Measurements from ENCODE around the gene ODAD3. TPM values are rescaled to one million over a fixed set of nuclear protein-coding genes. Genes with fewer than 3 reads are reported as not detected.

Gene ODAD3
- total and polyA plus RNA-seq, 2 of the 13 experiments (the other 11 are each of a cell fraction or from before 2014, with no cell fraction given): 0.04 to 0.08 TPM

- TF ChIP-seq ZNF251 (CRISPR knock-in tag; IDR thresholded peaks at IDR 0.05) (no peak), ERF (CRISPR knock-in tag; IDR thresholded peaks at IDR 0.05) (no peak), RCOR2 (CRISPR knock-in tag; IDR thresholded peaks at IDR 0.05) (peak; percentile 77), ADNP (CRISPR knock-in tag; IDR thresholded peaks at IDR 0.05) (peak; percentile 63; the same call in 1 of the 2 replicates), ZNF646 (CRISPR knock-in tag; IDR thresholded peaks at IDR 0.05) (0 out of 2 replicates have a peak, but pooled peaks have one; percentile 18), MAZ (IDR thresholded peaks at IDR 0.05; ENCODE audit: borderline replicate concordance, low read depth, low read length) (no peak), MAZ (CRISPR knock-in tag; IDR thresholded peaks at IDR 0.05; ENCODE audit: low read depth) (no peak), ZMYM3 (CRISPR knock-in tag; IDR thresholded peaks at IDR 0.05) (peak; percentile 98), ATF7 (IDR thresholded peaks at IDR 0.05) (0 out of 2 replicates have a peak, but pooled peaks have one; percentile 18), ATF7 (CRISPR knock-in tag; IDR thresholded peaks at IDR 0.05) (no peak), SOX5 (CRISPR knock-in tag; IDR thresholded peaks at IDR 0.05; ENCODE audit: borderline replicate concordance) (no peak), KDM1A (CRISPR knock-in tag; IDR thresholded peaks at IDR 0.05) (peak; percentile 97), ZFP1 (CRISPR knock-in tag; IDR thresholded peaks at IDR 0.05) (no peak), SRSF9 (IDR thresholded peaks at IDR 0.05; ENCODE audit: borderline replicate concordance, insufficient read depth, low read depth, low read length, poor library complexity, severe bottlenecking) (no peak), RARG (CRISPR knock-in tag; IDR thresholded peaks at IDR 0.05; ENCODE audit: low read depth) (0 out of 2 replicates have a peak, but pooled peaks have one; percentile 23), ZNF629 (CRISPR knock-in tag; conservative IDR thresholded peaks at IDR 0.05) (peak; percentile 99), NR2F6 (IDR thresholded peaks at IDR 0.05) (no peak), NR2F6 (CRISPR knock-in tag; IDR thresholded peaks at IDR 0.05) (0 out of 2 replicates have a peak, but pooled peaks have one; percentile 1), MTERF4 (CRISPR knock-in tag; IDR thresholded peaks at IDR 0.05) (0 out of 2 replicates have a peak, but pooled peaks have one; percentile 7), GMEB2 (CRISPR knock-in tag; IDR thresholded peaks at IDR 0.05; ENCODE audit: low read depth) (no peak)
Measured at GRCh38 chr19:11373885-11374432, 61.0 kb downstream of the ODAD3 start (continued).
